ENCODE measurements around the gene AKIP1.
"Not testable (repeated sequence)": the region's sequence is repeated elsewhere in the genome, so short reads cannot be mapped to it uniquely, and the experiment has no call there.

AKIP1 gene, protein sequence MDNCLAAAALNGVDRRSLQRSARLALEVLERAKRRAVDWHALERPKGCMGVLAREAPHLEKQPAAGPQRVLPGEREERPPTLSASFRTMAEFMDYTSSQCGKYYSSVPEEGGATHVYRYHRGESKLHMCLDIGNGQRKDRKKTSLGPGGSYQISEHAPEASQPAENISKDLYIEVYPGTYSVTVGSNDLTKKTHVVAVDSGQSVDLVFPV

DNA sequence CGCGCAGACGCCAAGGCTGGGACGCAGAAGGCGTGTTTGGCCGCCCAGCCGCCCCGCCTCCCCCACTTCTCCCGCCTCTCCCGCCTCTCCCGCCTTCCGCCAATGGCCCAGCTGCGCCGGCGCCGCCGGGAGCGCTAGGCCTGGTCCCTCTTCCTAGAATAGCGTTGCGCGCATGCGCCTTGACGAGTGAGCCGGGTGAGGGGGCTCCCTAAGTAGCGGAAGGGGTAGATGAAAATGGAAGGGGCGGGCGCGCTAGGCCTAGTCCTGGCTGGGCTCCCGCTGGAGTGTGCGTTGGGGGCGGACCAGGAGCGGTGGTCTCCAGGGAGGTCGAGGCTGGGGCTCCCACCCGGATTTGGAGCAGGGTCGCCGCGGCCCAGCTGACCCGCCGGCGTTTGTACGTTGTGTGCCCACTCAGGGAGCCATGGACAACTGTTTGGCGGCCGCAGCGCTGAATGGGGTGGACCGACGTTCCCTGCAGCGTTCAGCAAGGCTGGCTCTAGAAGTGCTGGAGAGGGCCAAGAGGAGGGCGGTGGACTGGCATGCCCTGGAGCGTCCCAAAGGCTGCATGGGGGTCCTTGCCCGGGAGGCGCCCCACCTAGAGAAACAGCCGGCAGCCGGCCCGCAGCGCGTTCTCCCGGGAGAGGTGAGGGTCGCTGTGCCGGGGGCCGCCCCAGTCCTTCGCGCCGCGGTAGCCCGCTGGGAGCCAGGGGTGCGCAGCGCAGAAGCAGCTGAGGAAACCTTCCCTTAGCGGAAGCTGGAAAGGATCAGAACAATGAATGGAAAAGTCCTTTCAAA, at the start of gene AKIP1:
Gene AKIP1 (plus strand): TSS at position 161 of the 795 bp plus-strand sequence. CDS start 261 bp downstream, at position 422.
- peak; percentile 96 for DNase-seq

DNA sequence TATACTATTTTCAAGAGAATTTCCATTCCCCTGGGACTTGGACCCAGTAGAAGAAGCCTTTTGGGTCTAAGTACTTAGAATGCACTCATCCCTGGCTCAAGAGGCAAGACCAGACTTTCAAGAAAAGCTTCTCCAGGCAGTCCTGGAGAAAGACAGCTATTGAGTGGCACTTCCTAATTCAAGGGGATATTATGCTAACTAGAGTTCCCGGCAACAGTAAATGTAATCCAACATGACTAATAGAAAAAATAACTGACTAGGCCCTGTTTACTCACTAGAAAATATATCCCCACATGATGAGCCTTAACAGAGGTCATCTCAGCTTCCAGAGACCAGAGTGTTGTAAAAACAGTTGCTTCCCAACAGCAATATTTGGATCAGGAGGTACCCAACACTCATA, 47.2 kb upstream of the AKIP1 start:
- no peak for DNase-seq

DNA sequence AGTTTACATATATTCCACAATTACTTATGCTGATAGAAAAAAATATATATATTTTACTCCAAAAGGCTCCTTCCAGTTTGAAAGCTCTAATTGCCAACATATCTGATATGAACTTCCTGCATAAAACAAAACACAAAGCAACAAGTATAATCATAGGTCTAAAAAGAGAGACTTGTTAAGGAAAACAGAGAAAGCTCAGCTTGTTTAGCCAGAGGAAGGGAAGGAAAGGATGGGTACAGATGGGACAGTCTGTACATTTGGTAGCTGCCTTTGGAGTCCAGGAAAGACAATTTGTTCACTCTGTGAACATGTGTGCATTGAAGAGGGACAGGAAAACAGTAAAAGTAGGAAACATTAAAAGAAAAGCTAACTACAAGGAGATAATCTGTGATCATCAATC, 45.7 kb upstream of the AKIP1 start:
- no peak for DNase-seq

DNA sequence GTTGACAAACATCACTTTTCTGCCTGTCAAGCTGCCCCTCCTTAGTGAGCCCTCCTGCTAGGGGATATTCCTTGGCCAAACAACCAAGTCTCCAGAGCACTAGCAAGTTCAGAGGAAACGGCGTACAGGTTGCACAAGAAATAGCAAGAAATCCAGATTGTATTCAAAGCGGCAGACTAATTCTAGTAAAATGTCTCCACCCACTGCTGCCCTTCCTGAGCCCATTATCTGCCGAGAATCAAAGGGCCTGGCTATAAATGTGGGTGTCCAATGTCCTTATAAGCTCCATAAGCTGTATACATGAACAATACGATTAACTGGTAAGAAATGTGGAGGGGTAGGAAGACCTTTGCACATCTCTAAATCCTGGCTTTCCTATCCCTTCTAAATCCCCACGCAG, 44.0 kb upstream of the AKIP1 start:
- DNase-seq = no peak

DNA sequence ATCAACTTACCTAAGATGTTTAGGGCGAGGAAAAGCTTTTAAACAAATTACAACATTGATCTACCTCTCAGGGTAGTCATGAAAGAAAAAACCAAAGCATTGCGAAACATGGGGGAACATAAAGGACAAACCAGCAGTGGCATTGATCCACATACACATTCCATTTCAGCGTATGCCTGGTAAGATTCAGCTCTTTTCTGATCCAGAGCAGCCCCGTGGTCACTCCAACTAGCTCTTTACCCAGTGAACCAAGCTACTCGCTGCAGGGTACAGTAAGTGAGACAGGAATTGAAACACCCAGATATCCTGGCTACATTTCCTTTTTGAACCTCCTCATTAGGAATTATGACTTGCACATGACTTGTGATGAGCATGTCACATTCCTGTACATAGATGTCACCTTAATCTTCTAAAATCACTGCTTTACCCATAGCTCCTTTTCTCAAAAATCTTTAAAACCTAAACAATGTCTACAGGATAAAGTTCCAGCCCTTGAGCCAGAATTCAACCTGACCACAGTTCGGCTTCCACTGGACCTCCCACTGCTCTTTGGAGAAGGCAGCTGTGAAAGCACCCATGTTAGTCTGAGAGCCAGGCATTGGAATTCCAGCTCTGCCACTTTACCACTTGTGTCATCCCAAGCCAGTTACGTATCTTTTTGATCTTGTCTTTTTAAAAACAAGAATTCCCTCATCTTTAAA, 42.9 kb upstream of the AKIP1 start:
- DNase-seq = no peak

DNA sequence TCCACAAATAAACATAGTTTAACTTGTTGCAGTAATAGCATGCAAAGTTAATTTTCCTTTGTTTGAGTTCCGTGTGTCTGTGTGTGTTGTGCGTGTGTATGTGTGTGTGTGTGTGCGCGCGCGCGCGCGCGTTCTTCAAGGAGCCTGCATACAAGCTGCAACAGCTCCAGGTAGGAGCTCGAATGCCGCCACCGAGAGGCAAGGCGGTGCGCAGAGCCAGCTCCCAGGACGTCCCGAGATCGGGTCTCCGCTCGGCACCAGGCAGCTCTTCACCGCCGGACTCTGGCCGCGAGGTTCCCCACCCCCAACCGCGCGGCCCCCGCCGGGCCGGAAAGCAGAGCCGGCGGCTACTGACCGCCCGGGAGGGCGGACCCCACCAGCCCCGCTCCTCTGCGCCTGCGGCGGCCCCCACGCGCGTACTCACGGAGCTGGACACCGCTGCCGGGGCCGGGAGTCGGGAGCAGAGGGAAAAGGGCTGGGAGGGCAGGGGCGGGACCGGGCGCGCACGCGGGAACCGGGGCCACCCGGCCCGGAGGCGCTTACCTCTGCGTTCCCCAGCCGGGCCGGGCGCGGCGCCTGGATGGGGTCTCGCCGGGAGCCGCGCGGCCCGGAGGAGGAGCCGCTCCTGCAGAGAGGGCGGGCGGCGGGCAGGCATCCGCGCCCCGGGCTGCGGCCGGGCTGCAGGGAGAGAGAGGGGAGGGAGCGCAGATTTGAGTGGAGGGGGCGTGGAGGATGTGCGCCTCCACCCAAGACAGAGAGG, 40.4 kb upstream of the AKIP1 start:
- DNase-seq = peak; percentile 66

DNA sequence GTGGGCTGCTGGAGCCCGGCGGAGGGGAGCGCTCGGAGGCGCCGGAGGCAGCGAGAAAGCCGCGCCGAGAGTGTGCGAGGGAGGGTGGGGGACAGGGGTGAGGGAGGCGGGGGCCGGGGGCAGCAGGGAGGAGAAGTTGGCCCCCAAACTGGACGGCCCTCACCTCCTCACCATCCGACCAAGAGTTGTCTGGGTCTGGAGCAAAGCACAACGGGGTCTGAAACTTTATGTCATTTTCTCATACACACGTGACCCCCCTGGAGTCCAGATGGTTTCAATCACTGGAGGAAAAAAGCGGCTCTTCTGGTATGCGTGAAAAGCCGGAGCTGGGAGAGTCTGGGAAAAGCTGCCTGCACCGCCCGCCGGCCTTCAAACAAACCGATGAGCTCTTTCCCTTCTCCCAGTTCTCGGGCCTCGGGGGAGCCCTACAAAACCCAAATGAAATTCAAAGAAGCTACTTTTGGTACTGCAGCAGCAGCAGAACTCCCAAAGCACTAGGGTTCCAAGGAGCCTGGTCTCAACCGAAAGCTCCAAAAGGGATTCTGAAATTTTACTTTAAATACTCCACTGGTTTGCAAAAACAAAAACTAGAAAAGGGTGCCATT, 39.7 kb upstream of the AKIP1 start:
- peak; percentile 82 for DNase-seq

DNA sequence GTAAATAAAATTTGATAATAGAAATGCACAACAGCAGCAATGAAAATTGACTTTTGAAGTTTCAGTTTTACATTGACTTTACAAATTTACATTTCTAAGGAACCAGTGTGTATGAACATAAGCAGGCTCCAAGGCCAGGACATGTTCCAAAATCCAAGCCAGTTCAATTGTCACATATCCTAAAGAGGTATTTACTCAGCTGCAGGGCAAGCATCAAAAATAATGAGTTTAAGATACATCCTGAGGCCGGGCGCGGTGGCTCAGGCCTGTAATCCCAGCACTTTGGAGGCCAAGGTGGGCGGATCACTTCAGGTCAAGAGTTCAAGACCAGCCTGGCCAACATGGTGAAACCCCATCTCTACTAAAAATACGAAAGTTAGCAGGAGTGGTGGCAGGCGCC, 39.0 kb upstream of the AKIP1 start:
- DNase-seq = no peak

DNA sequence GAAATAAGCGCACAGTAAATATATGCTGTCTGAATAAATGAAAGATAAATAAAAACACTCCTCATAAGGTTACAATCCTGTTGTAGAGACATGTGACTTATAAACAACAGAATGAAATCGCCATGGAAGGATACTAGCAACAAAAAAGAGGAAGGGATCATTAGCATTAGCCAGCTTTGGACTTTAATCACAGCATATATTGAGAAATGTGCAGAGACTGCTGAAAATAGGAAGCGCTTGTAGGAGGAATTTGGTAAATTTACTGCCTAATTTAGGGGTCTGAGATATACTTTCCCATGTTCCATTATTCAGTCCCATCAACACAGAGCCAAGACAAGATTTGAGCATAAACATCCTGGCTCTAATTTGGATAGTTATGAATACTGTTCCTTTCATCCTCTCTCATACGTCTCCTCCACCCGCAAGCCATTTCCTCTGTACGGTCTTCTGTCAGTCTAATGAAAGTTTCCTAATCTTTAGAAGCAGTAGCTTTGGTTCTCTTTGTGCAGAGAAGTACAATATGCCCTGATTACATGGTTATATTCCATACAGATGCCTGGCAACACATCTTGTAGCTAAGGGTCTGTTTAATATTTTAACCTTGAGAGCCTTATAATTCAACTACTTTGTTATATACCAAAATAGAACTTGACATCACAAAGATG, 37.1 kb upstream of the AKIP1 start:
- no peak for DNase-seq

DNA sequence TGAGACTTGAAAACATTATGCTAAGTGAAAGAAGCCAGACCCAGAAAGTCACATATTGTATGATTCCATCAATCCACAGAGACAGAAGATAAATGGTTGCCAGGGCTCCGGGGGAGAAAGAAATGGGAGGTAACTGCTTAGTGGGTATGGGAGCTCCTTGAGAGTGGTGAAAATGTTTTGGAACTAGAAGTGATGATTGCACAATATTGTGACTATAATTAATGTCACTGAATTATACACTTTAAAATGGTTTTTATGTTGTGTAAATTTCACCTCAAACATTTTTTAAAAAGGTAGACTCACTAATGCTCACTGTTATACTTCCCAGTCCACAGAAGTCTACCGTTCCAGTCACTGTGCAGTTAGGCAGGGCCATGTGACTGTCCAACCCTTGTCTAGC, 32.2 kb upstream of the AKIP1 start:
- DNase-seq = no peak

DNA sequence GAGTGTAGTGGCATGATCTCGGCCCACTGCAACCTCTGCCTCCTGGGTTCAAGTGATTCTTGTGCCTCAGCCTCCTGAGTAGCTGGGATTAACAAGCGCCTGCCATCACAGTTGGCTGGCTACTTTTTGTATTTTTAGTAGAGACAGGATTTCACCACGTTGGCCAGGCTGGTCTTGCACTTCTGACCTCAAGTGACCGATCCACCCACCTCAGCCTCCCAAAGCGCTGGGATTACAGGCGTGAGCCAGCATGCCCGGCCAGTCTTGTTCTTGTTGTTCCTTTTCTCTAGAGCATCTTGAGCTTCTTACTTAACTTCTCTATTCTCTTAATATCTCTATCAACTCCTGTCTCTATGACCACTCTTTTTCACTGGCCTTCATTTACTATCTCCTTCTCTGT, 29.4 kb upstream of the AKIP1 start:
- not testable (repeated sequence) for DNase-seq

DNA sequence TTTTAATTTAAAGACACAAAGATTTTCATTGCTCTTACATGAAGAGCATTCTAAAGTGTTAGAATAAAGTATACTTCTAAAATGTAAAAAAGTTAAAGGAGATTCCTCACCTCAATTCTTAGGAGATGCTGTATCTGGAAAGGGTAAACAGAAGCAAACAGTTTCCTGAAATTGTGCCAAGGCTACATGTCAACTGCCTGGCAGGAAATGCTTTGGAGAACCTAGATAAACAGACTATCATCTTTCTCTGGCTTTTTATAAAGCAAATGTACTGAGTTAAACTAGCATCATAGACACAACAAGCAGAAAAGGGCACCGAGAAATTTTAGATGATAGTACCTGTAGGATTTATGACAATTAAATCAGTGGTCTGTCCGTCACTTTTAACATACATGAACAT, 24.7 kb upstream of the AKIP1 start:
- no peak for DNase-seq

DNA sequence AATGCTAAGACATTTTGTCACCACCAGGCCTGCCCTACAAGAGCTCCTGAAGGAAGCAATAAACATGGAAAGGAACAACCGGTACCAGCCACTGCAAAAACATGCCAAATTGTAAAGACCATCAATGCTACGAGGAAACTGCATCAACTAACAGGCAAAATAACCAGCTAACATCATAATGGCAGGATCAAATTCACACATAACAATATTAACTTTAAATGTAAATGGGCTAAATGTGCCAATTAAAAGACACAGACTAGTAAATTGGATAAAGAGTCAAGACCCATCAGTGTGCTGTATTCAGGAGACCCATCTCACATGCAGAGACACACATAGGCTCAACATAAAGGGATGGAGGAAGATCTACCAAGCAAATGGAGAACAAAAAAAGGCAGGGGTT, 19.8 kb upstream of the AKIP1 start:
- DNase-seq = not testable (repeated sequence)

DNA sequence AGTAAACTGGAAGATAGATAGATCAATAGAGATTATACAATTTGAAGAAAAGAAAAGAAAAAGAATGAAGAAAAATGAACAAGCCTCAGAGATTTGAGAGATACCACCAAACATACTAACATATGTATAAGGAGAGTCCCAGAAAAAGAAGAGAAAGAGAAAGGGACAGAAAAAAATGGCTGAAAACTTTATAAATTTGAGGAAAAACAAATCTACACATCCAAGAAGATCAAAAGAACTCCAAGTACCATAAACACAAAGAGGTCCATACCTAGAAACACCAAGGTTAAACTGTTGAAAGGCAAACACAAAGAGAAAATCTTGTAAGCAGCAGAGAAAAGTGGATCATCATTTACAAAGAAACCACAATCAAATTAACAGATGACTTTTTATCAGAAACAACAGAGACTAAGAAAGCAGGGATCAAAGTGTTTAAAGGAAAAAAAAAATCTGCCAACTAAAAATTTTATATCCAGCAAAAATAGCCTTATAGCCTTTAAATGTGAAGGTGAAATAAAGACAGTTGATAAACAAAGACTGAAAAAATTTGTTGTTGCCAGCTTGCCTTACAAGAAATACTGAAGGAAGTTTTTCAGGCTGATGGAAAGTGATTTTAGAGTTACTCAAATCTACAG, 11.8 kb upstream of the AKIP1 start:
- DNase-seq = no peak

DNA sequence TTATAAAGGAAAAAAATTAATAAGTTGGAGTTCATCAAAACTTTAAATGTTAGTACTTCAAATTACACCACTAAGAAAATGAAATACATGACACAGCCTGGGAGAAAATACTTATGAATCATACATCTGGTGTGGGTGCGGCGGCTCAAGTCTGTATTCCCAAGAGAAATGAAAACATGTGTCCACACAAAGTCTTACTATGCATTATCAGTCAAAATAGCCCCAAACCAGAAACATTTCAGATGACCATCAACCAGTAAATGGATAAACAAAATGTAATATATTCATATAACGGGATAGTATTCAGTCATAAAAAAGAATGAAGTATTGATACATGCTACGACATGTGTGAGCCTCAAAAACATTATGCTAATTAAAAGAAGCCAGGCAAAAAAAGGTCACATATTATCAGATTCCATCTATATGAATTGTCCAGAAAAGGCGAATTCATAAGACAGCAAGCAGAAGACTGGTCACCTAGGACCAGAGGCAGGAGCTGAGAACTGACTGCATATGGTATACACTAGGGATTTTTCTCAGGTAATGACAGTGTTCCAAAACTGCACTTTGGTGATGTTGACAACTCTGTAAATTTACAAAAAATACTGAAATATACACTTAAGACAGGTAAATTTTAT, 5.3 kb upstream of the AKIP1 start:
- peak; percentile 70 for DNase-seq

DNA sequence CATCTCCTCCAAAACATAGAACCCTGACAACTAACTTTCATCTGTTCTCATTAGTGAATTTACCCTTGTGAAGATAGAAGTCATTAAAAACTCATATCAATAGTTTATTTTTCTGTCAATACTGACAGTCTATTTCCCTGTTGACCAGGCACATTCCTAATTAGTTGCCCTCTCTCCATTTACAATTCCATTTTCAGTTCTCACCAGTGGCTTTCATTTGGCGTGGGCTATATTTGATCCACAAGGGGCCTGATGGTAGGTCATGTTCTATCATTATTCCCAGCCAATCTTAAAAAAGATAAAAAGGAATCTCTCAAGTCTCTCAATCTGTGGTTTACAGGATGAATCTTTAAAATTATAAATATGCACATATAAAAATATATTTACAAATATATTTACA, 3.9 kb upstream of the AKIP1 start:
- DNase-seq = no peak

DNA sequence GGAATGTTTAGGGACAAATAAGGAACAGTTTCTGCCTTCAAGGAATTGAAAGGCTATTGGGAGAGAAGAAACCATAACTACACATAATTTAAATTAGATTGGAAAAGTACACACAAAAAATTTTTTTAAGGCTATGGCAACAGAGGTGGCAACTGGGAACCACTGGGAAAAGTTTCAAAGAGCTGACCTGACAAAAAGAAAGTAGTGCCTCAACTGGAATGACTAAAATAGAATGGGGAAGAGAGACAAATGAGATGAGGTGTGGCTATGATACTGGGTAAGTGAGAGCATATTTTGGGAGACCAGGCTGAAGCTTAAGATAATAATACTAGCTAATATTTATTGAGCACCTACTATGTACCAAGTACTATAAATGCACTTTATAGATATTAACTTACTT, 2.9 kb upstream of the AKIP1 start:
- DNase-seq = no peak

DNA sequence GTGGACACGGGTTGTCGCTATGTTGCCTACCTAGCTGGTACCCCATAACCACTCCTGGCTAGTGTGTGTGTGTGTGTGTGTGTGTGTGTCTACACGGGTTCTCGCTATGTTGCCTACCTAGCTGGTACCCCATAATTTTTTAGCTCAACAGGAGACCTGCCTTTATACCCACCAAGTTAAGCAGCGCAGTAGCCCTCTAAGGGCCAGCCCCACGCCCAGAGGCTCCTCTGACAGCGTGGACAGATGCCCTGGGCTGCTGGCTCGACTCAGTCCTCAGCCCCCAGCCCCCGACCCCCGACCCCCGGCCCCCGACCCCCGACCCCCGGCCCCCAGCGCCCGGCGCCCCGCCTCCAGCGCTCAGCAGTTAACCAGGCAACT, 351 bp upstream of the AKIP1 start:
- DNase-seq = no peak

DNA sequence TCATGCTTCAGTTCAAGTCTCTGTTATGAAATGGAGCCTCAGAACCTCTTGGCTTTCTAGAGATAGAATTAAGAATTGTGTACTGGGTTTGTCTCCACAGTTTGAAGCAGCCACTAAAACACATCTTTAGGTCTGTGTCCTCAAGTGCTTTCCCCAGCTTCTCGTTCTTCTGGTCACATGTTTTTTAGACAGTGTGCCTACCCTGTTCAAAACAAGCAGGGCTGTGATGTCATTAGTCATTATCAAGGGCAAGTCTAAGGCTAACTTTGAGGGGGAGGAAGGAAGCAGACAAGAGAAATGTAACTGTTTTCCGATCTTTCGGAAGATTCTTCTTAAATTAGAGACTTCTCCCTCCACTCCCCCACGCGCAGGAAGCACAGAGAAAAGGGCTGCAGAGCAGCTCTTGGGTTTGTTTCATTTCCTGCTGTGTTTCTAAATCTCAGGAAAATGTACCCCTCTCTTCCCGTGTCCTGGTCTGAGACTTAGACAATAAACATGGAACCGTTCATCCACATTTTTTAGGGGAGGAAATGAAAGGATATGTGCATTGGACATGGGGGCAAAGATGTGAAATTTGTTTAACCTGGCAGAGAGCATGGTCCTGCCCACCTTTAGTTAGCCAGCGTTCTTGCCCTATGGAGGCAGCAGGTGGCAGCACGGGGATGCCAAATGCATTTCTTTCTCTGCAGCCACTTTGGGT, 3.1 kb downstream of the AKIP1 start:
- no peak for DNase-seq

DNA sequence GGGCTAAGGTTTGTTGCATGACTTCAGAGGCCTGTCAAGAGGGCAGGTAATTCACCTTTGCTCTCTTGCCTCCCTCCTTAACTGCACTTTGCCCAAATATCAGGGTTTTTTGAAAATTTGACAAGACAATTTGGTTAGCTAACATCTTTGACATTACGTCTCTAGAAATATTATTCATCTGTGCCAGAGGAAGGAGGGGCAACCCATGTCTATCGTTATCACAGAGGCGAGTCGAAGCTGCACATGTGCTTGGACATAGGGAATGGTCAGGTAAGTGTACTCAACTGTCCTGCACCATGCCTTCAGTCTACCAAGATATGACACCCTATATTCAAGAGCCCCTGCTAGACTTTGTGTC, 3.7 kb downstream of the AKIP1 start:
- no peak for DNase-seq

All from NCI-H226 (cell line).